Tibial nerve (tissue), 4 donors: ENCODE data around the gene CYP4V2. TPM values are rescaled to one million over a fixed set of nuclear protein-coding genes. Genes with fewer than 3 reads are reported as not detected.

Experiments used
- DNase-seq, 2 donors: peaks; one replicate each; pipeline ENCODE4 v3.0.0-alpha.2; 2019; ENCODE audit warnings: low spot score in 2 of 2
- H3K27ac ChIP-seq, 4 donors: fragments of 200-600 bp; sonication (generic) in 3 of 4; one replicate each; pipeline ENCODE4 v1.5.1; 2017 to 2019; ENCODE audit warnings: mild to moderate bottlenecking in 1 of 4
- H3K27me3 ChIP-seq, 2 donors: fragments of 200-600 bp; sonication (generic) in 1 of 2; one replicate each; pipeline versions ENCODE4 v1.5.1 to v1.6.0; 2017 to 2019
- H3K36me3 ChIP-seq, 3 donors: fragments of 200-600 bp; sonication (generic); one replicate each; pipeline ENCODE4 v1.5.1; 2018 to 2019
- H3K4me1 ChIP-seq, 4 donors: fragments of 200-600 bp; sonication (generic) in 3 of 4; one replicate each; pipeline ENCODE4 v1.5.1; 2017 to 2019
- H3K4me3 ChIP-seq, 4 donors: fragments of 200-600 bp; sonication (generic) in 3 of 4; one replicate each; pipeline ENCODE4 v1.5.1; 2017 to 2019; ENCODE audit warnings: mild to moderate bottlenecking in 1 of 4, moderate library complexity in 1 of 4
- H3K9me3 ChIP-seq, 4 donors: fragments of 200-600 bp; sonication (generic) in 3 of 4; one replicate each; pipeline ENCODE4 v1.5.1; 2017 to 2019
- CTCF ChIP-seq, 5 experiments: fragments of 200-600 bp in 3 of 5; fragments of 450-650 bp in 2 of 5; sonication (generic) in 3 of 5; IDR thresholded peaks; one replicate each; pipeline ENCODE4 v1.5.1; 2016 to 2019; ENCODE audit warnings: antibody characterized with exemption in 5 of 5, mild to moderate bottlenecking in 3 of 5, moderate library complexity in 2 of 5
- EP300 ChIP-seq, 2 donors: sonication (generic); formaldehyde crosslinking; IDR thresholded peaks; one replicate each; pipeline ENCODE4 v1.6.1; 2017; ENCODE audit warnings: antibody characterized with exemption in 2 of 2, mild to moderate bottlenecking in 1 of 2
- POLR2A ChIP-seq, 2 donors: fragments of 450-650 bp; IDR thresholded peaks; one replicate each; pipeline ENCODE4 v1.6.1; 2017; ENCODE audit warnings: antibody characterized with exemption in 2 of 2, mild to moderate bottlenecking in 2 of 2, moderate library complexity in 2 of 2
- WGBS, 2 donors: methylation state at CpG; one replicate each; pipeline ENCODE4 v1.1.5; 2018; 5-methylcytosine and 5-hydroxymethylcytosine counted together
- total RNA-seq, 4 donors: library from RNA; depleted of rRNA; stranded (reverse); fragments of >200 nt; gene quantifications; one replicate each; pipeline ENCODE4 v1.1.0, GENCODE V29; 2016

The CYP4V2 gene
- total RNA-seq, 4 donors from 2014 or later, result 36.3 to 56.6 (median 47.7) TPM

DNA sequence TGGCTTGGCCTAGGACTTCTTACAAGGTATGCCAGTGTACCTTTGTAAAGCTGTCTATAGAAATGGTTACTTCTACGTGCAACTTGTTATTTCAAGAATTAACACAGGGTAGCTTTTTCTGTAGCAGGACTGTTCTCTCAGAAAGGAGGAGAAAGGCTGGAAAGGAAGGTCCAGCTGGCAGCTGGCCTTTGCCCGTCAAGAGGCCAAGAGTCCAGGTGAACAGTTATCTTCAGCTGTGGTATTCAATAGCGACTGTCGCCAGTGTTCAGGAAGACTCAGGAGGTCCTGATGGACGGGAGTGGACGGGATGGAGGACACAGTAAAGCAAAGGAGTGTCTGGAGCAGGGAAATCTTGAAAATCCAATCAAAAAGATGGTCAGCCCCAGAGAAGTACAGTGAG lies 4.7 kb downstream of the CYP4V2 start:
- H3K9me3 ChIP-seq, result no peaks in the 10 kb centered on the region
- H3K4me3 ChIP-seq, result no peak overlapping the region
- H3K36me3 ChIP-seq, result peaks cover 0 to 30% (median 0%) of the 10 kb centered on the region in 3 donors
- peaks cover 0 to 29% (median 11%) of the 10 kb centered on the region in 4 donors for H3K4me1 ChIP-seq
- no peaks in the 10 kb centered on the region for H3K27me3 ChIP-seq
- TF ChIP-seq EP300 (IDR thresholded peaks at IDR 0.05) (no peak), POLR2A (IDR thresholded peaks at IDR 0.05) (no peak), CTCF (IDR thresholded peaks at IDR 0.05) (no peak)
- WGBS, 2 donors, result 97 to 98% methylated on average over 6 of the region's 6 CpGs
- no peak for DNase-seq
- no peak overlapping the region for H3K27ac ChIP-seq

- Histone ChIP-seq H3K4me1 (peaks cover 0 to 28% (median 3%) of the 10 kb centered on the region in 4 donors), H3K9me3 (no peaks in the 10 kb centered on the region), H3K36me3 (peaks cover 0 to 36% (median 0%) of the 10 kb centered on the region in 3 donors), H3K4me3 (no peak overlapping the region), H3K27me3 (no peaks in the 10 kb centered on the region), H3K27ac (peak overlapping the region in 1 of 4 donors; percentile 58)
- TF ChIP-seq EP300 (IDR thresholded peaks at IDR 0.05) (no peak), POLR2A (IDR thresholded peaks at IDR 0.05) (no peak), CTCF (IDR thresholded peaks at IDR 0.05) (no peak)
- 34 to 39% methylated on average over 6 of the region's 6 CpGs for WGBS, 2 donors
- no peak for DNase-seq
Measured at GRCh38 chr4:186200516-186200915, 9.1 kb downstream of the CYP4V2 start.

GRCh38 chr4:186201010-186201409 lies 9.6 kb downstream of the CYP4V2 start:
- H3K36me3 ChIP-seq, result peaks cover 0 to 35% (median 0%) of the 10 kb centered on the region in 3 donors
- no peak for DNase-seq
- H3K9me3 ChIP-seq, result no peaks in the 10 kb centered on the region
- peaks cover 0 to 28% (median 3%) of the 10 kb centered on the region in 4 donors for H3K4me1 ChIP-seq
- peak overlapping the region in 1 of 4 donors; percentile 58 for H3K27ac ChIP-seq
- TF ChIP-seq EP300 (IDR thresholded peaks at IDR 0.05), result no peak
- TF ChIP-seq POLR2A (IDR thresholded peaks at IDR 0.05), result no peak
- no peak for TF ChIP-seq CTCF (IDR thresholded peaks at IDR 0.05)
- H3K27me3 ChIP-seq, result no peaks in the 10 kb centered on the region
- H3K4me3 ChIP-seq, result no peak overlapping the region
- WGBS, 2 donors, result 74 to 75% methylated on average over 7 of the region's 7 CpGs

- TF ChIP-seq POLR2A (IDR thresholded peaks at IDR 0.05) (no peak), CTCF (IDR thresholded peaks at IDR 0.05) (peak; percentile 30 to 50 (median 35)), EP300 (IDR thresholded peaks at IDR 0.05) (no peak)
- WGBS, 2 donors, result 41 to 50% methylated on average over 9 of the region's 9 CpGs
Measured at GRCh38 chr4:186201535-186202230, 10.3 kb downstream of the CYP4V2 start.

GRCh38 chr4:186202490-186203140 lies 11.2 kb downstream of the CYP4V2 start:
- Histone ChIP-seq H3K27ac (peak overlapping the region in 1 of 4 donors; percentile 67), H3K27me3 (no peaks in the 10 kb centered on the region), H3K36me3 (peaks cover 0 to 28% (median 0%) of the 10 kb centered on the region in 3 donors), H3K4me3 (no peak overlapping the region), H3K9me3 (no peaks in the 10 kb centered on the region), H3K4me1 (peaks cover 0 to 28% (median 3%) of the 10 kb centered on the region in 4 donors)
- TF ChIP-seq CTCF (IDR thresholded peaks at IDR 0.05), result no peak
- TF ChIP-seq EP300 (IDR thresholded peaks at IDR 0.05), result no peak
- no peak for TF ChIP-seq POLR2A (IDR thresholded peaks at IDR 0.05)
- DNase-seq, result no peak
- WGBS, 2 donors, result 95 to 99% methylated on average over 8 of the region's 8 CpGs

More at GRCh38 chr4:186201535-186202230, 10.3 kb downstream of the CYP4V2 start:
- peaks cover 0 to 28% (median 3%) of the 10 kb centered on the region in 4 donors for H3K4me1 ChIP-seq
- H3K27ac ChIP-seq, result peak overlapping the region in 2 of 4 donors; percentile 29 to 67
- H3K9me3 ChIP-seq, result no peaks in the 10 kb centered on the region
- peaks cover 0 to 36% (median 0%) of the 10 kb centered on the region in 3 donors for H3K36me3 ChIP-seq
- DNase-seq, result no peak
- H3K27me3 ChIP-seq, result no peaks in the 10 kb centered on the region
- no peak overlapping the region for H3K4me3 ChIP-seq
